Mammary epithelial cell (primary cell): ENCODE results near the gene OR5AR1.

Experiments used
- CTCF ChIP-seq, 2 donors: IDR thresholded peaks in 1 of 2; conservative IDR thresholded peaks in 1 of 2; 2 replicates each; pipeline ENCODE4 v1.5.1; 2011 to 2012; ENCODE audit warnings: inconsistent platforms in 2 of 2, low read length in 2 of 2, mild to moderate bottlenecking in 2 of 2, control low read depth in 1 of 2, low read depth in 1 of 2; ENCODE audit not compliant: insufficient read depth in 1 of 2; ENCODE audit errors: extremely low read depth in 1 of 2
- EZH2 ChIP-seq: IDR thresholded peaks from 2 replicates; pipeline ENCODE4 v1.6.1; 2012; ENCODE audit warnings: low read length, inconsistent platforms, borderline replicate concordance

- no peak for TF ChIP-seq CTCF (conservative IDR thresholded peaks at IDR 0.05 in 1 of 2, IDR thresholded peaks at IDR 0.05 in 1 of 2; ENCODE audit: extremely low read depth in 1 of 2, insufficient read depth in 1 of 2, low read depth in 1 of 2, low read length in 2 of 2)
- TF ChIP-seq EZH2: no peak
These were observed 35.3 kb downstream of the OR5AR1 start, which contains the start of gene OR9G1 for GRCh38 chr11:56698795-56699194.
